Measurements from ENCODE around the gene ADGRF1. TPM values are rescaled to one million over a fixed set of nuclear protein-coding genes. Genes with fewer than 3 reads are reported as not detected.
"Not testable (repeated sequence)": the region's sequence is repeated elsewhere in the genome, so short reads cannot be mapped to it uniquely, and the experiment has no call there.

The ADGRF1 gene
- not detected for polyA plus RNA-seq (2013, experiment 1 of 4)
- polyA plus RNA-seq (2013, experiment 2 of 4), result not detected
- not detected for polyA plus RNA-seq (2013, experiment 3 of 4)
- not detected for polyA plus RNA-seq (2013, experiment 4 of 4)

GRCh38 chr6:47042275-47042791 is at the start of gene ADGRF1:
Gene ADGRF1 (minus strand): TSS chr6:47042332. CDS start chr6:47029061, 13,271 bp downstream.
- WGBS, 2 experiments, result 93 to 94% methylated on average over 2 to 3 of the region's 3 CpGs
- Histone ChIP-seq H3K27ac (ENCODE audit: insufficient read depth, low read depth, low read length, poor library complexity, severe bottlenecking) (no peak within 1 kb of the TSS), H3K4me1 (ENCODE audit: control insufficient read depth, insufficient read depth, low read length) (no peaks in the 10 kb centered on the region), H3K4me3 (ENCODE audit: insufficient read depth, low read depth, low read length) (no peak within 1 kb of the TSS), H3K36me3 (ENCODE audit: control insufficient read depth, insufficient read depth, low read length) (no peaks in the 10 kb centered on the region), H3K9me3 (ENCODE audit: control insufficient read depth, low read length) (no peaks in the 10 kb centered on the region), H3K27me3 (ENCODE audit: control insufficient read depth, insufficient read depth, low read length, poor library complexity, severe bottlenecking) (no peaks in the 10 kb centered on the region)

GRCh38 chr6:47090881-47091280 is 48.7 kb upstream of the ADGRF1 start:
- Histone ChIP-seq H3K27ac (ENCODE audit: insufficient read depth, low read depth, low read length, poor library complexity, severe bottlenecking) (no peak overlapping the region), H3K4me3 (ENCODE audit: insufficient read depth, low read depth, low read length) (no peak overlapping the region), H3K4me1 (ENCODE audit: control insufficient read depth, insufficient read depth, low read length) (no peaks in the 10 kb centered on the region), H3K27me3 (ENCODE audit: control insufficient read depth, insufficient read depth, low read length, poor library complexity, severe bottlenecking) (no peaks in the 10 kb centered on the region), H3K9me3 (ENCODE audit: control insufficient read depth, low read length) (no peaks in the 10 kb centered on the region), H3K36me3 (ENCODE audit: control insufficient read depth, insufficient read depth, low read length) (no peaks in the 10 kb centered on the region)
- 94 to 96% methylated on average over 6 of the region's 6 CpGs for WGBS, 2 experiments

GRCh38 chr6:47089473-47089872 is 47.3 kb upstream of the ADGRF1 start:
- not testable (repeated sequence) for H3K27ac ChIP-seq (ENCODE audit: insufficient read depth, low read depth, low read length, poor library complexity, severe bottlenecking); H3K9me3 ChIP-seq (ENCODE audit: control insufficient read depth, low read length); H3K36me3 ChIP-seq (ENCODE audit: control insufficient read depth, insufficient read depth, low read length); H3K4me1 ChIP-seq (ENCODE audit: control insufficient read depth, insufficient read depth, low read length); H3K4me3 ChIP-seq (ENCODE audit: insufficient read depth, low read depth, low read length); H3K27me3 ChIP-seq (ENCODE audit: control insufficient read depth, insufficient read depth, low read length, poor library complexity, severe bottlenecking)
- WGBS, 2 experiments, result 90 to 96% methylated on average over 3 to 4 of the region's 4 CpGs

- Histone ChIP-seq H3K4me1 (ENCODE audit: control insufficient read depth, insufficient read depth, low read length) (no peaks in the 10 kb centered on the region), H3K4me3 (ENCODE audit: insufficient read depth, low read depth, low read length) (no peak overlapping the region), H3K9me3 (ENCODE audit: control insufficient read depth, low read length) (no peaks in the 10 kb centered on the region), H3K36me3 (ENCODE audit: control insufficient read depth, insufficient read depth, low read length) (no peaks in the 10 kb centered on the region), H3K27ac (ENCODE audit: insufficient read depth, low read depth, low read length, poor library complexity, severe bottlenecking) (no peak overlapping the region), H3K27me3 (ENCODE audit: control insufficient read depth, insufficient read depth, low read length, poor library complexity, severe bottlenecking) (no peaks in the 10 kb centered on the region)
- 91 to 94% methylated on average over 4 of the region's 4 CpGs for WGBS, 2 experiments
These were observed 44.1 kb upstream of the ADGRF1 start for GRCh38 chr6:47086051-47086770.

DNA sequence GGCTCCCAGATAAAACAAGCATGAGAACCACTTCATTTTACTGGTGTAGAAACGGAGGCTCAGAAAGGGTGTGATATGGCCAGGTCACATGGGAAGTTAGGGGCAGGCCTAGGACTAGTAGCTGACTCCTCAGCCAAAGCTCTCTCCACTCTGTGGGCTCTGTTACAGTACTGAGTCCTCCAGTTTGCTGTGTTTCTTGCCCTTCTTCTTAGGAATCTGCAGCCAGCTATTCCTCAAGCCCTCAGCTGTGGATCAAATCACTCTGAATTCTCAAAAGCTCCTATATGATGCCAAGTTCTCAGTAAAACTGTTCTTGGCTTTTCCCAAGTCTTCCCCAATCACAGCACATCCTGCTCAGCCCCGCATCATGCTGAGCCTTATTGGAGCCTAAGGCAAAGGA is 42.5 kb upstream of the ADGRF1 start:
- H3K36me3 ChIP-seq (ENCODE audit: control insufficient read depth, insufficient read depth, low read length), result no peaks in the 10 kb centered on the region
- 89 to 91% methylated on average over 2 of the region's 2 CpGs for WGBS, 2 experiments
- H3K4me1 ChIP-seq (ENCODE audit: control insufficient read depth, insufficient read depth, low read length), result no peaks in the 10 kb centered on the region
- no peaks in the 10 kb centered on the region for H3K9me3 ChIP-seq (ENCODE audit: control insufficient read depth, low read length)
- no peak overlapping the region for H3K4me3 ChIP-seq (ENCODE audit: insufficient read depth, low read depth, low read length)
- H3K27ac ChIP-seq (ENCODE audit: insufficient read depth, low read depth, low read length, poor library complexity, severe bottlenecking), result no peak overlapping the region
- no peaks in the 10 kb centered on the region for H3K27me3 ChIP-seq (ENCODE audit: control insufficient read depth, insufficient read depth, low read length, poor library complexity, severe bottlenecking)

DNA sequence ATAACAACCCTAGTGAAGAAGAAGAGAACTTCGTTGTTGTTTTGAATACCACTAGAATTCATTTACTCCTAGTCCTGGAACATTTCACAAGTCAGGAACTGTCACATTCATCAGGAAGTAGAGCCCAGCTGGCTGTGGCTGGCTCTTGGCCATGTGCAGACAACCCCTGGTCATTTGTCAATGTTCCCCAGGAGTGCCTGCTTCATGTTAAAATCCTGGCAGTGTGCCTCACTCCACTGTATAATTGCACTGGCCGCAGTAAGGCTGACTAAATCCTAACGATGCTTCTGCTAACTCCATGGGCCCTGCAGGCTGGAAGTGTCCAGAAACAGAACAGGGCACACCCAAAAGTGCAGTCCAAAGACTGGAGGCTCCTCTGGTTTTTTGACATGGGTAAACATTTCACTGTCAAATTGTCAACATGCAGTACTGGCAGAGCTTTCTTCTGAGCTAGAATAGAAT is 41.5 kb upstream of the ADGRF1 start:
- Histone ChIP-seq H3K4me1 (ENCODE audit: control insufficient read depth, insufficient read depth, low read length) (no peaks in the 10 kb centered on the region), H3K36me3 (ENCODE audit: control insufficient read depth, insufficient read depth, low read length) (no peaks in the 10 kb centered on the region), H3K9me3 (ENCODE audit: control insufficient read depth, low read length) (no peaks in the 10 kb centered on the region), H3K4me3 (ENCODE audit: insufficient read depth, low read depth, low read length) (no peak overlapping the region), H3K27me3 (ENCODE audit: control insufficient read depth, insufficient read depth, low read length, poor library complexity, severe bottlenecking) (no peaks in the 10 kb centered on the region), H3K27ac (ENCODE audit: insufficient read depth, low read depth, low read length, poor library complexity, severe bottlenecking) (no peak overlapping the region)
- 91% methylated on average over 3 of the region's 3 CpGs for whole genome bisulfite sequencing, 2 experiments

GRCh38 chr6:47080083-47080596 is 38.0 kb upstream of the ADGRF1 start:
- WGBS, 2 experiments, result 94 to 95% methylated on average over 5 of the region's 5 CpGs
- no peaks in the 10 kb centered on the region for H3K9me3 ChIP-seq (ENCODE audit: control insufficient read depth, low read length)
- H3K27ac ChIP-seq (ENCODE audit: insufficient read depth, low read depth, low read length, poor library complexity, severe bottlenecking), result no peak overlapping the region
- H3K4me1 ChIP-seq (ENCODE audit: control insufficient read depth, insufficient read depth, low read length), result peaks cover 11% of the 10 kb centered on the region
- H3K27me3 ChIP-seq (ENCODE audit: control insufficient read depth, insufficient read depth, low read length, poor library complexity, severe bottlenecking), result no peaks in the 10 kb centered on the region
- no peaks in the 10 kb centered on the region for H3K36me3 ChIP-seq (ENCODE audit: control insufficient read depth, insufficient read depth, low read length)
- H3K4me3 ChIP-seq (ENCODE audit: insufficient read depth, low read depth, low read length), result no peak overlapping the region

GRCh38 chr6:47079638-47080037 is 37.5 kb upstream of the ADGRF1 start:
- Histone ChIP-seq H3K4me3 (ENCODE audit: insufficient read depth, low read depth, low read length) (no peak overlapping the region), H3K9me3 (ENCODE audit: control insufficient read depth, low read length) (no peaks in the 10 kb centered on the region), H3K27me3 (ENCODE audit: control insufficient read depth, insufficient read depth, low read length, poor library complexity, severe bottlenecking) (no peaks in the 10 kb centered on the region), H3K36me3 (ENCODE audit: control insufficient read depth, insufficient read depth, low read length) (no peaks in the 10 kb centered on the region), H3K27ac (ENCODE audit: insufficient read depth, low read depth, low read length, poor library complexity, severe bottlenecking) (no peak overlapping the region), H3K4me1 (ENCODE audit: control insufficient read depth, insufficient read depth, low read length) (peaks cover 11% of the 10 kb centered on the region)
- WGBS, 2 experiments, result 90 to 91% methylated on average over 7 of the region's 7 CpGs

GRCh38 chr6:47078991-47079390 is 36.9 kb upstream of the ADGRF1 start:
- 79 to 80% methylated on average over 6 of the region's 6 CpGs for WGBS, 2 experiments
- no peaks in the 10 kb centered on the region for H3K36me3 ChIP-seq (ENCODE audit: control insufficient read depth, insufficient read depth, low read length)
- no peak overlapping the region for H3K27ac ChIP-seq (ENCODE audit: insufficient read depth, low read depth, low read length, poor library complexity, severe bottlenecking)
- H3K4me1 ChIP-seq (ENCODE audit: control insufficient read depth, insufficient read depth, low read length), result peaks cover 11% of the 10 kb centered on the region
- H3K27me3 ChIP-seq (ENCODE audit: control insufficient read depth, insufficient read depth, low read length, poor library complexity, severe bottlenecking), result no peaks in the 10 kb centered on the region
- no peaks in the 10 kb centered on the region for H3K9me3 ChIP-seq (ENCODE audit: control insufficient read depth, low read length)
- H3K4me3 ChIP-seq (ENCODE audit: insufficient read depth, low read depth, low read length), result no peak overlapping the region

GRCh38 chr6:47076422-47077344 is 34.6 kb upstream of the ADGRF1 start:
- Histone ChIP-seq H3K4me1 (ENCODE audit: control insufficient read depth, insufficient read depth, low read length) (peaks cover 11% of the 10 kb centered on the region), H3K36me3 (ENCODE audit: control insufficient read depth, insufficient read depth, low read length) (no peaks in the 10 kb centered on the region), H3K27ac (ENCODE audit: insufficient read depth, low read depth, low read length, poor library complexity, severe bottlenecking) (no peak overlapping the region), H3K9me3 (ENCODE audit: control insufficient read depth, low read length) (no peaks in the 10 kb centered on the region), H3K4me3 (ENCODE audit: insufficient read depth, low read depth, low read length) (no peak overlapping the region), H3K27me3 (ENCODE audit: control insufficient read depth, insufficient read depth, low read length, poor library complexity, severe bottlenecking) (no peaks in the 10 kb centered on the region)
- WGBS, 2 experiments, result 92 to 93% methylated on average over 9 of the region's 9 CpGs

All from ectodermal cell (in vitro differentiated cells).